Measurements from ENCODE around the gene FMN1. TPM values are rescaled to one million over a fixed set of nuclear protein-coding genes. Genes with fewer than 3 reads are reported as not detected.

FMN1 gene
- total and polyA plus RNA-seq, 10 of the 15 experiments (the other 5 are each of a cell fraction or from before 2014, with no cell fraction given), result 0.05 to 0.16 (median 0.08) TPM; not detected in 4

GRCh38 chr15:32735989-32736700 is 458.4 kb downstream of the FMN1 start:
- Histone ChIP-seq H3K4me2 (ENCODE audit: control insufficient read depth, insufficient read depth) (no peak overlapping the region), H3K36me3 (ENCODE audit: control insufficient read depth in 2 of 2, insufficient read depth in 2 of 2, low read length in 1 of 2) (no peaks in the 10 kb centered on the region), H3K9me3 (replicated peaks; ENCODE audit: control insufficient read depth, insufficient read depth, low read length) (no peaks in the 10 kb centered on the region), H3K4me3 (no peak overlapping the region), H3K9ac (ENCODE audit: control insufficient read depth, insufficient read depth, low read length) (no peak overlapping the region), H3K27ac (ENCODE audit: control insufficient read depth, insufficient read depth) (no peak overlapping the region), H3K79me2 (ENCODE audit: control insufficient read depth, insufficient read depth, low read length) (no peaks in the 10 kb centered on the region), H3K4me1 (ENCODE audit: control insufficient read depth, insufficient read depth, low read length) (no peaks in the 10 kb centered on the region), H4K20me1 (ENCODE audit: control insufficient read depth, insufficient read depth) (no peaks in the 10 kb centered on the region), H2AFZ (ENCODE audit: control insufficient read depth, low read depth, low read length) (no peak overlapping the region), H3K27me3 (replicated peaks in 1 of 2; ENCODE audit: control insufficient read depth in 2 of 2, insufficient read depth in 2 of 2, low read length in 1 of 2) (peaks cover 3 to 4% of the 10 kb centered on the region in 2 experiments; a peak in 1 of 4 replicates)
- 17% methylated on average over 2 of the region's 2 CpGs for WGBS (ENCODE audit: insufficient coverage, insufficient replicate concordance, low lambda C conversion rate, missing lambda C conversion rate)
- TF ChIP-seq ZNF622 (IDR thresholded peaks at IDR 0.05), result no peak
- no peak for TF ChIP-seq USF1 (IDR thresholded peaks at IDR 0.05; ENCODE audit: borderline replicate concordance, extremely low read length, insufficient read depth, low read depth, low read length)
- no peak for TF ChIP-seq RELA (IDR thresholded peaks at IDR 0.05; ENCODE audit: borderline replicate concordance, partially characterized antibody)
- SMC1A ChIA-PET (ENCODE audit: uncharacterized antibody, unreplicated experiment), result interaction anchor here (1.2 kb wide), 1 partner anchor 13 kb away, joined by 3 read pairs; no protein-coding TSS in a partner anchor
- ATAC-seq, result no peak
- no peak for DNase-seq (ENCODE audit: low read depth, low spot score)
- CTCF ChIA-PET, result interaction anchor here (1.2 to 1.3 kb wide), 2 partner anchors 8 to 13 kb away, joined by 3 to 4 read pairs; no protein-coding TSS in a partner anchor
- no TSS peak for BruUV-seq (replicated peaks)
- in situ Hi-C loops (cut with MboI) (no loop called here), intact Hi-C loops (cut with micrococcal nuclease; ENCODE audit: unreplicated experiment) (no loop called here)
- RAD21 ChIA-PET (ENCODE audit: unreplicated experiment), result no interaction called here
- no peak for FAIRE-seq
- POLR2A ChIA-PET, result no interaction called here

- H3K27ac ChIP-seq (ENCODE audit: control insufficient read depth, insufficient read depth), result no peak overlapping the region
- H4K20me1 ChIP-seq (ENCODE audit: control insufficient read depth, insufficient read depth), result no peaks in the 10 kb centered on the region
- no peak overlapping the region for H3K9ac ChIP-seq (ENCODE audit: control insufficient read depth, insufficient read depth, low read length)
- ChIA-PET RAD21 (ENCODE audit: unreplicated experiment) (no interaction called here), CTCF (no interaction called here), SMC1A (ENCODE audit: uncharacterized antibody, unreplicated experiment) (no interaction called here), POLR2A (no interaction called here)
- FAIRE-seq (no peak), DNase-seq (ENCODE audit: low read depth, low spot score) (no peak), ATAC-seq (no peak)
- H3K27me3 ChIP-seq (replicated peaks in 1 of 2; ENCODE audit: control insufficient read depth in 2 of 2, insufficient read depth in 2 of 2, low read length in 1 of 2), result peaks cover 3 to 6% of the 10 kb centered on the region in 2 experiments; a peak in 2 of 4 replicates
- H3K4me3 ChIP-seq, result no peak overlapping the region
- no peak overlapping the region for H3K4me2 ChIP-seq (ENCODE audit: control insufficient read depth, insufficient read depth)
- no peaks in the 10 kb centered on the region for H3K9me3 ChIP-seq (replicated peaks; ENCODE audit: control insufficient read depth, insufficient read depth, low read length)
- TF ChIP-seq IRF3 (IDR thresholded peaks at IDR 0.05) (no peak), ZNF592 (IDR thresholded peaks at IDR 0.05) (no peak), RBBP5 (conservative IDR thresholded peaks at IDR 0.05) (no peak)
- no peak overlapping the region for H2AFZ ChIP-seq (ENCODE audit: control insufficient read depth, low read depth, low read length)
- intact Hi-C loops (cut with micrococcal nuclease; ENCODE audit: unreplicated experiment) (no loop called here), in situ Hi-C loops (cut with MboI) (no loop called here)
- no peaks in the 10 kb centered on the region for H3K36me3 ChIP-seq (ENCODE audit: control insufficient read depth in 2 of 2, insufficient read depth in 2 of 2, low read length in 1 of 2)
- BruUV-seq (replicated peaks), result no TSS peak
- H3K79me2 ChIP-seq (ENCODE audit: control insufficient read depth, insufficient read depth, low read length), result no peaks in the 10 kb centered on the region
- H3K4me1 ChIP-seq (ENCODE audit: control insufficient read depth, insufficient read depth, low read length), result no peaks in the 10 kb centered on the region
- WGBS (ENCODE audit: insufficient coverage, insufficient replicate concordance, low lambda C conversion rate, missing lambda C conversion rate), result 29% methylated on average over 3 of the region's 3 CpGs
Measured at GRCh38 chr15:32733281-32733680, 461.2 kb downstream of the FMN1 start.

Measured in GM12878 (cell line).